GM23338 (cell line): ENCODE results near the gene TFB1M. TPM values are rescaled to one million over a fixed set of nuclear protein-coding genes. Genes with fewer than 3 reads are reported as not detected.

Experiments
- ATAC-seq: fragments of 200-7000 bp; cut with Tn5 transposase; 3 replicates; pipeline ENCODE4 v1.9.1; 2020
- DNase-seq: peaks from one replicate; pipeline ENCODE4 v3.0.0-alpha.2; 2015; ENCODE audit warnings: low spot score
- H2AFZ ChIP-seq: fragments of 200-600 bp; sonication (generic); 2 replicates; pipeline ENCODE4 v1.8.0; 2016; ENCODE audit warnings: antibody characterized with exemption, mild to moderate bottlenecking, moderate library complexity
- H3F3A ChIP-seq: fragments of 200-600 bp; sonication (generic); replicated peaks from 2 replicates; pipeline ENCODE4 v1.8.0; 2017; ENCODE audit warnings: antibody characterized with exemption, mixed run types, low read depth
- H3K27ac ChIP-seq: fragments of 200-600 bp; sonication (generic); 2 replicates; pipeline ENCODE4 v1.6.1; 2016; ENCODE audit warnings: low read depth
- H3K27me3 ChIP-seq: fragments of 200-600 bp; sonication (generic); 2 replicates; pipeline ENCODE4 v1.8.0; 2016; ENCODE audit warnings: mild to moderate bottlenecking, mixed run types, moderate library complexity; ENCODE audit not compliant: insufficient read depth
- H3K36me3 ChIP-seq: fragments of 200-600 bp; sonication (generic); 2 replicates; pipeline ENCODE4 v1.8.0; 2016; ENCODE audit warnings: mild to moderate bottlenecking; ENCODE audit not compliant: insufficient read depth
- H3K4me1 ChIP-seq: fragments of 200-600 bp; sonication (generic); 2 replicates; pipeline ENCODE4 v1.8.0; 2016; ENCODE audit warnings: mild to moderate bottlenecking, moderate library complexity; ENCODE audit not compliant: insufficient read depth
- H3K4me2 ChIP-seq: fragments of 200-600 bp; sonication (generic); 2 replicates; pipeline ENCODE4 v1.7.1; 2017; ENCODE audit warnings: mixed run types
- H3K4me3 ChIP-seq: fragments of 200-600 bp; sonication (generic); 2 replicates; pipeline ENCODE4 v1.6.1; 2016; ENCODE audit warnings: mixed run types
- H3K79me2 ChIP-seq: fragments of 200-600 bp; sonication (generic); replicated peaks from 2 replicates; pipeline ENCODE4 v1.8.0; 2017; ENCODE audit warnings: mild to moderate bottlenecking; ENCODE audit not compliant: insufficient read depth
- H3K9me2 ChIP-seq: fragments of 200-600 bp; sonication (generic); 2 replicates; pipeline ENCODE4 v1.8.0; 2017; ENCODE audit not compliant: insufficient read depth
- H4K20me1 ChIP-seq: fragments of 200-600 bp; sonication (generic); replicated peaks from 2 replicates; pipeline ENCODE4 v1.8.0; 2017; ENCODE audit warnings: mild to moderate bottlenecking; ENCODE audit not compliant: insufficient read depth
- H3K27ac Mint-ChIP-seq: 2 replicates; pipeline ENCODE4 v1.8.0; 2020; ENCODE audit warnings: inconsistent platforms, mild to moderate bottlenecking, moderate library complexity, mixed read lengths
- H3K27me3 Mint-ChIP-seq: 3 replicates; pipeline ENCODE4 v1.8.0; 2022; ENCODE audit warnings: low read depth, mild to moderate bottlenecking, moderate library complexity, mixed read lengths, inconsistent platforms; ENCODE audit not compliant: insufficient read depth, poor library complexity
- H3K36me3 Mint-ChIP-seq: 3 replicates; pipeline ENCODE4 v1.8.0; 2021; ENCODE audit warnings: low read depth, mild to moderate bottlenecking, inconsistent platforms, moderate library complexity, mixed read lengths
- H3K4me1 Mint-ChIP-seq: 3 replicates; pipeline ENCODE4 v1.8.0; 2020; ENCODE audit warnings: mild to moderate bottlenecking, inconsistent platforms, mixed read lengths
- H3K4me3 Mint-ChIP-seq: 3 replicates; pipeline ENCODE4 v1.8.0; 2021; ENCODE audit warnings: moderate library complexity, mild to moderate bottlenecking, inconsistent platforms, mixed read lengths
- H3K9me3 Mint-ChIP-seq: 3 replicates; pipeline ENCODE4 v1.8.0; 2020; ENCODE audit warnings: moderate library complexity, mild to moderate bottlenecking, inconsistent platforms, mixed read lengths
- CREB1 ChIP-seq: fragments of 250-450 bp; sonication (Bioruptor Pico); IDR thresholded peaks from 2 replicates; pipeline ENCODE4 v1.5.0; 2020; ENCODE audit warnings: low read depth, mild to moderate bottlenecking, moderate library complexity
- JUNB ChIP-seq: IDR thresholded peaks from one replicate; pipeline ENCODE4 v1.6.1; 2016; ENCODE audit warnings: antibody characterized with exemption; ENCODE audit not compliant: unreplicated experiment
- NANOG ChIP-seq: IDR thresholded peaks from 2 replicates; pipeline ENCODE4 v1.6.1; 2016; ENCODE audit warnings: antibody characterized with exemption, borderline replicate concordance
- POLR2AphosphoS5 ChIP-seq: IDR thresholded peaks from 2 replicates; pipeline ENCODE4 v1.6.1; 2016; ENCODE audit warnings: antibody characterized with exemption, low read depth
- REST ChIP-seq: IDR thresholded peaks from one replicate; pipeline ENCODE4 v1.6.1; 2018; ENCODE audit warnings: antibody characterized with exemption; ENCODE audit not compliant: unreplicated experiment
- ZNF114 ChIP-seq: fragments of 250-450 bp; sonication (Bioruptor Pico); IDR thresholded peaks from 2 replicates; pipeline ENCODE4 v1.5.0; 2020; ENCODE audit warnings: mild to moderate bottlenecking, moderate library complexity
- ZNF331 ChIP-seq: fragments of 250-450 bp; sonication (Bioruptor Pico); IDR thresholded peaks from 2 replicates; pipeline ENCODE4 v1.5.0; 2020; ENCODE audit warnings: low read depth, mild to moderate bottlenecking, moderate library complexity
- polyA plus RNA-seq: library from polyadenylated mRNA; unstranded; fragments of >200 nt; fragmentation: Nextera tagmentation; extraction: Ambion mirVana; gene quantifications from 2 replicates; pipeline ENCODE4 v1.2.1, GENCODE V29; 2016
- total RNA-seq: library from RNA; depleted of rRNA; stranded (reverse); fragments of >200 nt; shearing (Covaris generic); gene quantifications from 2 replicates; pipeline ENCODE4 v1.2.3, GENCODE V29; 2014
- TF ChIP-seq, protein P1 (sequence below): fragments of 250-450 bp; sonication (Bioruptor Pico); IDR thresholded peaks from 2 replicates; pipeline ENCODE4 v1.5.0; 2020; ENCODE audit warnings: mild to moderate bottlenecking, moderate library complexity
- TF ChIP-seq, protein P2 (sequence below), 2 experiments: fragments of 200-600 bp in 1 of 2; sonication (generic) in 1 of 2; conservative IDR thresholded peaks; 2 replicates each; pipeline versions ENCODE4 v1.5.1 to v1.6.1; 2016 to 2017; ENCODE audit warnings: antibody characterized with exemption in 2 of 2, low read depth in 2 of 2, mild to moderate bottlenecking in 2 of 2, moderate library complexity in 1 of 2

TFB1M gene
- total and polyA plus RNA-seq, 2 experiments from 2014 or later = 51.1 to 66.9 TPM

- no peak overlapping the region for H3K4me2 ChIP-seq
- DNase-seq (no peak), ATAC-seq (no peak)
- no peaks in the 10 kb centered on the region for H3K4me1 ChIP-seq
- no peaks in the 10 kb centered on the region for H3K27me3 ChIP-seq
- Mint-ChIP-seq H3K36me3 (peaks cover 5% of the 10 kb centered on the region), H3K4me3 (no peak overlapping the region), H3K27me3 (peaks cover 5% of the 10 kb centered on the region), H3K9me3 (peaks cover 20% of the 10 kb centered on the region), H3K4me1 (no peaks in the 10 kb centered on the region), H3K27ac (no peak overlapping the region)
- H3K79me2 ChIP-seq = no peaks in the 10 kb centered on the region
- H3K4me3 ChIP-seq = no peak overlapping the region
- no peaks in the 10 kb centered on the region; the same call in 1 of the 2 replicates for H3K36me3 ChIP-seq
- TF ChIP-seq, protein P1, sequence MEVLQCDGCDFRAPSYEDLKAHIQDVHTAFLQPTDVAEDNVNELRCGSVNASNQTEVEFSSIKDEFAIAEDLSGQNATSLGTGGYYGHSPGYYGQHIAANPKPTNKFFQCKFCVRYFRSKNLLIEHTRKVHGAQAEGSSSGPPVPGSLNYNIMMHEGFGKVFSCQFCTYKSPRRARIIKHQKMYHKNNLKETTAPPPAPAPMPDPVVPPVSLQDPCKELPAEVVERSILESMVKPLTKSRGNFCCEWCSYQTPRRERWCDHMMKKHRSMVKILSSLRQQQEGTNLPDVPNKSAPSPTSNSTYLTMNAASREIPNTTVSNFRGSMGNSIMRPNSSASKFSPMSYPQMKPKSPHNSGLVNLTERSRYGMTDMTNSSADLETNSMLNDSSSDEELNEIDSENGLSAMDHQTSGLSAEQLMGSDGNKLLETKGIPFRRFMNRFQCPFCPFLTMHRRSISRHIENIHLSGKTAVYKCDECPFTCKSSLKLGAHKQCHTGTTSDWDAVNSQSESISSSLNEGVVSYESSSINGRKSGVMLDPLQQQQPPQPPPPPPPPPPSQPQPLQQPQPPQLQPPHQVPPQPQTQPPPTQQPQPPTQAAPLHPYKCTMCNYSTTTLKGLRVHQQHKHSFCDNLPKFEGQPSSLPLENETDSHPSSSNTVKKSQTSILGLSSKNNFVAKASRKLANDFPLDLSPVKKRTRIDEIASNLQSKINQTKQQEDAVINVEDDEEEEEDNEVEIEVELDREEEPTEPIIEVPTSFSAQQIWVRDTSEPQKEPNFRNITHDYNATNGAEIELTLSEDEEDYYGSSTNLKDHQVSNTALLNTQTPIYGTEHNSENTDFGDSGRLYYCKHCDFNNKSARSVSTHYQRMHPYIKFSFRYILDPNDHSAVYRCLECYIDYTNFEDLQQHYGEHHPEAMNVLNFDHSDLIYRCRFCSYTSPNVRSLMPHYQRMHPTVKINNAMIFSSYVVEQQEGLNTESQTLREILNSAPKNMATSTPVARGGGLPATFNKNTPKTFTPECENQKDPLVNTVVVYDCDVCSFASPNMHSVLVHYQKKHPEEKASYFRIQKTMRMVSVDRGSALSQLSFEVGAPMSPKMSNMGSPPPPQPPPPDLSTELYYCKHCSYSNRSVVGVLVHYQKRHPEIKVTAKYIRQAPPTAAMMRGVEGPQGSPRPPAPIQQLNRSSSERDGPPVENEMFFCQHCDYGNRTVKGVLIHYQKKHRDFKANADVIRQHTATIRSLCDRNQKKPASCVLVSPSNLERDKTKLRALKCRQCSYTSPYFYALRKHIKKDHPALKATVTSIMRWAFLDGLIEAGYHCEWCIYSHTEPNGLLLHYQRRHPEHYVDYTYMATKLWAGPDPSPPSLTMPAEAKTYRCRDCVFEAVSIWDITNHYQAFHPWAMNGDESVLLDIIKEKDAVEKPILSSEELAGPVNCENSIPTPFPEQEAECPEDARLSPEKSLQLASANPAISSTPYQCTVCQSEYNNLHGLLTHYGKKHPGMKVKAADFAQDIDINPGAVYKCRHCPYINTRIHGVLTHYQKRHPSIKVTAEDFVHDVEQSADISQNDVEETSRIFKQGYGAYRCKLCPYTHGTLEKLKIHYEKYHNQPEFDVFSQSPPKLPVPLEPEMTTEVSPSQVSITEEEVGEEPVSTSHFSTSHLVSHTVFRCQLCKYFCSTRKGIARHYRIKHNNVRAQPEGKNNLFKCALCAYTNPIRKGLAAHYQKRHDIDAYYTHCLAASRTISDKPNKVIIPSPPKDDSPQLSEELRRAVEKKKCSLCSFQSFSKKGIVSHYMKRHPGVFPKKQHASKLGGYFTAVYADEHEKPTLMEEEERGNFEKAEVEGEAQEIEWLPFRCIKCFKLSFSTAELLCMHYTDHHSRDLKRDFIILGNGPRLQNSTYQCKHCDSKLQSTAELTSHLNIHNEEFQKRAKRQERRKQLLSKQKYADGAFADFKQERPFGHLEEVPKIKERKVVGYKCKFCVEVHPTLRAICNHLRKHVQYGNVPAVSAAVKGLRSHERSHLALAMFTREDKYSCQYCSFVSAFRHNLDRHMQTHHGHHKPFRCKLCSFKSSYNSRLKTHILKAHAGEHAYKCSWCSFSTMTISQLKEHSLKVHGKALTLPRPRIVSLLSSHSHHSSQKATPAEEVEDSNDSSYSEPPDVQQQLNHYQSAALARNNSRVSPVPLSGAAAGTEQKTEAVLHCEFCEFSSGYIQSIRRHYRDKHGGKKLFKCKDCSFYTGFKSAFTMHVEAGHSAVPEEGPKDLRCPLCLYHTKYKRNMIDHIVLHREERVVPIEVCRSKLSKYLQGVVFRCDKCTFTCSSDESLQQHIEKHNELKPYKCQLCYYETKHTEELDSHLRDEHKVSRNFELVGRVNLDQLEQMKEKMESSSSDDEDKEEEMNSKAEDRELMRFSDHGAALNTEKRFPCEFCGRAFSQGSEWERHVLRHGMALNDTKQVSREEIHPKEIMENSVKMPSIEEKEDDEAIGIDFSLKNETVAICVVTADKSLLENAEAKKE (CRISPR knock-in tag) = no peak
- TF ChIP-seq JUNB (no peak), CREB1 (CRISPR knock-in tag) (no peak)
- H4K20me1 ChIP-seq = no peaks in the 10 kb centered on the region
- H2AFZ ChIP-seq = no peak overlapping the region
- H3K9me2 ChIP-seq = no peaks in the 10 kb centered on the region
- H3K27ac ChIP-seq = no peak overlapping the region
- H3F3A ChIP-seq = no peaks in the 10 kb centered on the region
Measured at GRCh38 chr6:155352130-155352420, 37.8 kb upstream of the TFB1M start.

- DNase-seq (no peak), ATAC-seq (no peak)
- no peak overlapping the region for H2AFZ ChIP-seq
- Mint-ChIP-seq H3K9me3 (peaks cover 24% of the 10 kb centered on the region), H3K4me3 (no peak overlapping the region), H3K4me1 (no peaks in the 10 kb centered on the region), H3K27ac (no peak overlapping the region), H3K36me3 (peaks cover 5% of the 10 kb centered on the region), H3K27me3 (peaks cover 5% of the 10 kb centered on the region)
- H3K9me2 ChIP-seq = no peaks in the 10 kb centered on the region
- no peaks in the 10 kb centered on the region for H3K27me3 ChIP-seq
- H3K27ac ChIP-seq = no peak overlapping the region
- H3K36me3 ChIP-seq = no peaks in the 10 kb centered on the region; the same call in 1 of the 2 replicates
- H3K4me3 ChIP-seq = no peak overlapping the region
- no peaks in the 10 kb centered on the region for H3K79me2 ChIP-seq
- H3K4me2 ChIP-seq = no peak overlapping the region
- H4K20me1 ChIP-seq = no peaks in the 10 kb centered on the region
- H3F3A ChIP-seq = no peaks in the 10 kb centered on the region
- no peaks in the 10 kb centered on the region for H3K4me1 ChIP-seq
- TF ChIP-seq, protein P2, sequence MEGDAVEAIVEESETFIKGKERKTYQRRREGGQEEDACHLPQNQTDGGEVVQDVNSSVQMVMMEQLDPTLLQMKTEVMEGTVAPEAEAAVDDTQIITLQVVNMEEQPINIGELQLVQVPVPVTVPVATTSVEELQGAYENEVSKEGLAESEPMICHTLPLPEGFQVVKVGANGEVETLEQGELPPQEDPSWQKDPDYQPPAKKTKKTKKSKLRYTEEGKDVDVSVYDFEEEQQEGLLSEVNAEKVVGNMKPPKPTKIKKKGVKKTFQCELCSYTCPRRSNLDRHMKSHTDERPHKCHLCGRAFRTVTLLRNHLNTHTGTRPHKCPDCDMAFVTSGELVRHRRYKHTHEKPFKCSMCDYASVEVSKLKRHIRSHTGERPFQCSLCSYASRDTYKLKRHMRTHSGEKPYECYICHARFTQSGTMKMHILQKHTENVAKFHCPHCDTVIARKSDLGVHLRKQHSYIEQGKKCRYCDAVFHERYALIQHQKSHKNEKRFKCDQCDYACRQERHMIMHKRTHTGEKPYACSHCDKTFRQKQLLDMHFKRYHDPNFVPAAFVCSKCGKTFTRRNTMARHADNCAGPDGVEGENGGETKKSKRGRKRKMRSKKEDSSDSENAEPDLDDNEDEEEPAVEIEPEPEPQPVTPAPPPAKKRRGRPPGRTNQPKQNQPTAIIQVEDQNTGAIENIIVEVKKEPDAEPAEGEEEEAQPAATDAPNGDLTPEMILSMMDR (conservative IDR thresholded peaks at IDR 0.05; ENCODE audit: low read depth in 2 of 2) = no peak
- no peak for TF ChIP-seq POLR2AphosphoS5
- TF ChIP-seq NANOG = no peak
- no peak for TF ChIP-seq ZNF331
- TF ChIP-seq ZNF114 (CRISPR knock-in tag) = no peak
- no peak for TF ChIP-seq REST
- no peak for TF ChIP-seq JUNB
- no peak for TF ChIP-seq CREB1 (CRISPR knock-in tag)
Measured at GRCh38 chr6:155351273-155352129, 37.2 kb upstream of the TFB1M start.
